GM23248 (cell line): ENCODE results near the gene REC114.

Source experiments
- EZH2 ChIP-seq: fragments of 200-600 bp; sonication (generic); IDR thresholded peaks from 2 replicates; pipeline ENCODE4 v1.6.1; 2018; ENCODE audit warnings: antibody characterized with exemption, mild to moderate bottlenecking; ENCODE audit not compliant: insufficient read depth, poor library complexity, severe bottlenecking
- EZH2phosphoT487 ChIP-seq: fragments of 200-600 bp; sonication (generic); IDR thresholded peaks from 2 replicates; pipeline ENCODE4 v1.6.1; 2018; ENCODE audit warnings: antibody characterized with exemption, moderate library complexity, mild to moderate bottlenecking, low read depth; ENCODE audit not compliant: insufficient read depth

DNA sequence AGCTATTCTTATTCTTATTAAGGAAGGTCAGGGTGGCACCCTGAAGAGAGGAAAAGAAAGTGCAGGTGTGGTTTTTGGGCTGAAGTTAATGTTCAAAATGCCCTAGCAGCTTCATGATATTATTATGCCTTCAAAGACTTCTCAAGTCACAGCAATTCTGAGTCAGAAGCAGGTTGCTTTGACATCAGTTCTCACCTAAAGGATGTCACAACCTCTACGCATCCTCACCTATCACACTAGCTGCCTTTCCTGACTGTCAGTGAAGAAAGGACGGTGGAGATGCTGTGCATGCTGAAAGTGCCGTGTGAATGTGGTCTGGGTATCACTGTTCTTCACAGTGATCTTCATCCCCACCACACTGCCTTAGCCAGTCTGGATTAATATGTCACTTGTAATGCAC is 140.6 kb downstream of the REC114 start:
- TF ChIP-seq EZH2 (no peak), EZH2phosphoT487 (no peak)
